ENCODE data around the gene SLC44A3.
"Not testable (repeated sequence)": the region's sequence is repeated elsewhere in the genome, so short reads cannot be mapped to it uniquely, and the experiment has no call there.

Gene SLC44A3

DNA sequence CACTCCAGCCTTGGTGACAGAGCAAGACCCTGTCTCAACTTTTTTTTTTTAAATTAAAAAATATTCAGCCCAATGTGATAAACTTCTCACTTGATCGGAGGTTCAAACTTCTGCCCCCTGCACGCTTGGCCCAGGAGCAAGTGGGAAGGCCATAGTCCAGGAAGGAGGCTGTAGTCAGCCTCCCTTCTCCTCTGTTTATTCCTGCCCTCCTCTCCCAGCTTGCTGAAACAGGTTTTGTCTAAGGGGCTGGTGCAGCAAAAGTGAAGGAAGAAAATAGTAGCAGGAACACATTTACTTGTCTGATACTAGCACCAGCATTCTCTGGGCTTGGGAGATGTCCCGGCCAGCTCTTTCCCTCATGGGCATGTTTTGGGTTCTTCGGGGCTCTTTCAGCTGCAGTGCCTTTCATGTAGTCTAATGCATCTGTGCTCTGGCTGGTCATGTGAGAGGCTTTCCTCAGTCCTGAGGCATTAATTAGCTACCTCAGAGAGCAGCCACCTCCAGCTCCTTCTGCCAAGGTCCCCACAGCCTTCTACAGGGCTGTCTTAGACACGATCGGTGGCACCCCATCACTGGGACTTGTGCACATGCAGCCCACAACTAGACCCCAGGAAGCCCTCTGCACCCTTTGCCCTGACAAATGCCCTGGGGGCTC is 12.9 kb downstream of the SLC44A3 start:
- DNase-seq (ENCODE audit: low read depth in 2 of 3, low spot score in 1 of 3), result no peak

DNA sequence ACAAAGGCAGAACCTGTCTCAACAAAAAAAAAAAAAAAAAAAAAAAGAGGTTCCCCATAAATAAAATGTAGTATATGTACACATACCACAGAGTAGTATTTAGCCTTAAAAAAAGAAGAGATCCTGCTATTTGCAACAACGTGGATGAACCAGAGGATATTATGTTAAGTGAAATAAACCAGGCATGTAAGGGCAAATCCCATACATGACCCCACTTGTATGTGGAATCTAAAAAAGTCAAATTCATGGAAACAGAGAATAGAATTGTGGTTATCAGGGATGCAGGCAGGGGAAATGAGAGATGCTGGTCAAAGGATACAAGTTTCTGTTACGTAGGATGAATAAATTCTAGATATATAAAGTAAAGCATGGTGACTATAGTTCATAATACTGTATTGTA is 16.7 kb downstream of the SLC44A3 start:
- DNase-seq (ENCODE audit: low read depth in 2 of 3, low spot score in 1 of 3), result no peak

DNA sequence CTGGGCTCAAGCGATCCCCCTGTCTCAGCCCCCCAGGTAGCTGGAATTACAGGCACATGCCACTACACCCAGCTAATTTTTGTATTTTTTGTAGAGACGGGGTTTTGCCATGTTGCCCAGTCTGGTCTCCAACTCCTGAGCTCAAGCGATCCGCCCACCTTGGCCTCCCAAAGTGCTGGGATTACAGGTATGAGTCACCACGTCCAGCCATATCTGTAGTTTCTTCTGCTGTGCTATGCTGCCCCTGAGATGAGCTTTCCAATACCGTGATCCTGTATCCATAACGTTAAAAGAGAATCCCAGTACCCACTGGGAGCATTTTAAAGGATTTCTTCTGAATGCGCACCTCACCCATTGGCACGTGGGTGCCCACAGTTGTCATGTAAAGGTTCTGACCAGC is 20.2 kb downstream of the SLC44A3 start:
- not testable (repeated sequence) for DNase-seq (ENCODE audit: low read depth in 2 of 3, low spot score in 1 of 3)

DNA sequence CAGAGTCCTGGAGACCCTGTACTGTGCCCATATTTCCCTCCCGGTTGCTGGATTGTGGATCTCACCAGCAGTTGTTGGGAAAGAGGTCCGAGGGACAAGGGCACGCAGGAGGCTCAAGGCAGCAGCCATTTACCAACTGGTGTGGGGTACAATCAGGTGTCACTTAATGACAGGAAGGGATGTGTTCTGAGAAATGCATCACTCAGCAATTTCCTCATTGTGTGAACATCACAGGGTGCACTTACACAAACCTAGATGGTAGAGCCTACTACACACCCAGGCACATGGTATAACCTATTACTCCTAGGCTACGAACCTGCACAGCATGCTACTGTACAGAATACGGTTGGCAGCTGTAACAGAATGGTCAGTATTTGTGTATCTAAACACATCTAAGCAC is 20.7 kb downstream of the SLC44A3 start:
- DNase-seq (ENCODE audit: low read depth in 2 of 3, low spot score in 1 of 3), result no peak

DNA sequence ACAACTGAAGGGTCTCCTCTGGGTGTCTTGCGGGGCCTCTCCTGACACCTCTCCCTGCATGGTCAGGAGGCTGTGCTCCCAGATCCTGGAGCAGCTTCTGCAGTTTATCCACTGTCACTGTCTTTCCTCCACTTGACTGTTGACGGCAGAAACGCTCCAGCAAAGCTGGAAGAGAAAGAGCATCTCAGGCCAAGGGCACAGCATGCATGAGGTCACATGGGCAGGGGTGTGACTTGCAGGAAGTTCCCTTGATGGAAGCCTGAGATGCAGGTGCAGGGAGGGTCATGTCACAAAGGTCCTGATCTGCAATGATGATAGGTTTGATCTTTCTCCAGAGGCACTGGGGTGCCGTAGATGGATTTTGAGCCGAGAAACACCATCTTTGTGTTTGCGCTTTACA is 23.3 kb downstream of the SLC44A3 start:
- no peak for DNase-seq (ENCODE audit: low read depth in 2 of 3, low spot score in 1 of 3)

DNA sequence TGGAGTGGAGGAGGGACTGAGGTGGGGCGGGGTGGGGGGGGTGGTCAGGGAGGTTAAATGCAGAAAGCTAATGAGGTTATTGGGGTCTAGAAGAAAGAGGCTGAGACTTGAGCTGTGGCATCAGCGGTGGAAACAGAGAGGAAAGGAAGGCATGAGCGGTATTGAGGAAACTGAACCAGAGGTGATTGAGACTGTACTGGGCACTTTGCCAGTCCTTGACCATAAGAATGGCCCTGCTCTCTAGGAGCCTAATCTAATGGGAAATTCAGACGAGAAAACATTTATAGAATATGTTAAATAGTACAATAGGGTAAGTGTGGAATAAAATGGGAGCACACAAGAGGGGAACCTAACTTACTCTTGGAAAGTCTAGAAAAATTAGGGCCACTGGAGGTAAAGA is 23.7 kb downstream of the SLC44A3 start:
- no peak for DNase-seq (ENCODE audit: low read depth in 2 of 3, low spot score in 1 of 3)

DNA sequence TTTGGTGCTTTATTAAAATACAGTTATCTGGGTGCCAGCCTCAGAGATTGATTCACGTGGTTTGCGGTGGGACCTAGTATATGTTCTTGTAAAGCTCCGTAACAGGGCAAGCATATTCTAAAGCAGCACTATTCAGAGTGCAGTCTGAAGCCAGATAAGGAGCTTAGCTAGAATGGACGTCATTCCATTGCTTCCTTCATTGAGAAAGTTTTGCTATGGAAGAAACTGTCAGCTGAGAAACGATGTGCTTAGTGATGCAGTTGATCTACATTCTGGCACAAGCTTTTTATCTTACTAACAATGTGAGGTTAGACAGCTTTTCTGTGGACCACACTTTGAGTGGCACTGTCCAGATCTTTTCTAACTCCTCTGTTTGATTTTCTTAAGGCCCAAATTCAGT is 26.2 kb downstream of the SLC44A3 start:
- no peak for DNase-seq (ENCODE audit: low read depth in 2 of 3, low spot score in 1 of 3)

DNA sequence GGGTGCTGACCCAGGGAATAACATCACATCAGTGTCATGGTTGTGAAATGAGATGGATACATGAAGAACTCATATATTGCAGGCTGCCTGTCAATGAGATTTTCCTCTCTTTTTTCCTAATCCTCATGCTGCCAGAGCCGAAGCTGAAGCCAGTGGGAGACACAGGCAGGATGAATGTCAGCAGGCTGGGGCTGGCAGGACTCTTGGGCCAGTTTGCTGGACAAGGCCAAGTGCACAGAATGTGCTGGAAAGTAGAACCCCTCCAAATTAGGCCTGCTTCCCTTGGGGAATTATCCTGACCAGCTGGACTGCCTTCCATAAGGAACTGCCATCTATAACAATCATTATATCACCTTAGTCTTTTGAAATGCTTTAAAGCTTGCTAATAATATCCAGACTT is 31.4 kb downstream of the SLC44A3 start:
- no peak for DNase-seq (ENCODE audit: low read depth in 2 of 3, low spot score in 1 of 3)

DNA sequence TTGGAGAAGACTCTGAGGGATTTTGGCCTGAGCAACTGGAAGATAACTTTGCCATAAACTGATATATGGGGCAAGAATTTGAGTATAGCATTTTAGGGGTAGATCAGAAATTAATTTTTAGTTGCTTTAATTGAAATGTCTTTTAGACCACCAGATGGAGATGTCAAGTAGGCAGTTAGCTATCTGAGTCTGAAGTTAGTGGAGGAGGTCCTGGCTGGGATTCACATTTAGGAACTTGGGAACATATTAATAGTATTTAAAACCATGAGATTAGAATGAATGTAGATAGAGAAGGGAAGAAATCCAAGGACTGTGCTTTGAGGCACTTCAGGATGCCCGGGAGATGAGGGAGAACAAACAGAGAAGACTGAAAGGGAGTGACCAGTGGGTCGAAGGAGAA is 32.6 kb downstream of the SLC44A3 start:
- DNase-seq (ENCODE audit: low read depth in 2 of 3, low spot score in 1 of 3), result no peak

DNA sequence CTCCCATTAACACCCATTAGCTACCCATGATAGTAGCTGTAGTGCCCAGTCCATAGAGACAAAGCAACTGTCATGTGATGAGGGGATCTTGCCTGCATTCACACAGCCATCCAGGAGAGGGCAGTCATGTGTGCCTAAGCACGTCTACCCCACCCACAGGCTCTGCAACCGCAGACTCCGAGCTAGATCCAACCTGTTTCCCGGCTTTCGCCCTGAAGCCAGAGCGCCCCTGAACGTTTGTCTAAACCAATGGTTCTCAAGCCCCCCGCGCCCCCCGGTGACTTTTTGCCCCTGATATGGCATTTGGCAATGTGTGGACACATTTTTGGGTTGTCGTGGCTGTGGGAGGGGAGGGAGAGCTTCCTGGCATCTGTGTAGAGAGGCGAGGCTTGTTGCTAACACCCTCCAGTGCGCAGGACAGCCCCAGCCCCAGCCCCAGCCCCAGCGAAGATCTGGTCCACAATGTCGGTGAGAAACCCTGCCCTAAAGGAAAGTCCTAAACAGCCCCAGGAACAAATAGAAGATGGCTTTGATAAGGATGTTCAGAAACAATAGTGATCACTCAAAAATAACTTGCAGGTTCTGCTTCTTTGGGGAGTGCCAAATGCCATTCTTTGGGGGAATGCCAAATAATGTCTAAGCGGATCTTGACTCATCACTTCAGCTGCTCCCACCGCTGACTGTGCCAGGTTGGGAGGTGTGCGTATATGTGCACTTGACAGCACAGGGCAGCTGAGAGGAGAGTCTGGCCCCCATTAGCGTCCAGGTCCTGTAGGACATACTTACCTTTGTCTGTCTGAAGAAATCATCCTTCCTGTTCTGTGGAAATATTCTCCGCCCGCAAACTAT is 34.5 kb downstream of the SLC44A3 start:
- DNase-seq (ENCODE audit: low read depth in 2 of 3, low spot score in 1 of 3), result peak; percentile 65 to 78 (median 72)

DNA sequence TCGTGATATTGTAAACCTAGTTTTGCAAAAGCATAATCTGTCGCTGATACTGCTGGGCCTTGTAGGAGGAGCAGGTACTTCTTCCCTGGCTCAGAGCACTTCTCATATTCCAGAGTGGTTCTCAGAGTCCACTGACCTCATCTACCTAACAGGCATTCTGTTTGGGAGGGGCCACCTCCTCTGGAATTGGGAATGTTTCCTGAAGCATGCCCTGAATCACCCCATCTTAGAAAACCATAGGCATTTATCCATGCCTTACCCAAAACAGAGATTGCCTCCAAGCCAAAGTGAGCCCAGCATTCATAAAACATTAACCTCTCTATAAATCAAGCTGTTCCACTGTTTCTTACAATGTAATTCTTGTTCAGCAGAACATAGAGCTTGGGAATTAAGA is 35.1 kb downstream of the SLC44A3 start:
- DNase-seq (ENCODE audit: low read depth in 2 of 3, low spot score in 1 of 3), result no peak

DNA sequence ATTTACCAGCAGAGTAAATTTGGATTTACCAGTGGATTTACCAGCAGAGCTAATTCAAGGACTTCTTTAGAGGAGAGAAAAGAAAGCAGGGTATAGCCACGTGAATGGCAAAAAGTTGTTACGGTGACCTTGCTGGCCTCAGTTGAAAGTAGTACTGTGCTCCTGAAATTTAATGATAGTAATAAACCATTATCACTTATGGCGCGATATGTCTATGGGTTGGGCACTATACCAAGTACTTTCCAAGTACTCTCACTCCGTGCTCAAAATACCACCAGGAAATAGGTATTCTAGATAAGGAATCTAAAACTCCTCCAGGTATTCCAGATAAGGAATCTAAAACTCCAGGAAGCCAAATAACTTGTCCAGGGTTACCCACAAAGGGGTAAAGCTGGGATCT is 35.8 kb downstream of the SLC44A3 start:
- no peak for DNase-seq (ENCODE audit: low read depth in 2 of 3, low spot score in 1 of 3)

DNA sequence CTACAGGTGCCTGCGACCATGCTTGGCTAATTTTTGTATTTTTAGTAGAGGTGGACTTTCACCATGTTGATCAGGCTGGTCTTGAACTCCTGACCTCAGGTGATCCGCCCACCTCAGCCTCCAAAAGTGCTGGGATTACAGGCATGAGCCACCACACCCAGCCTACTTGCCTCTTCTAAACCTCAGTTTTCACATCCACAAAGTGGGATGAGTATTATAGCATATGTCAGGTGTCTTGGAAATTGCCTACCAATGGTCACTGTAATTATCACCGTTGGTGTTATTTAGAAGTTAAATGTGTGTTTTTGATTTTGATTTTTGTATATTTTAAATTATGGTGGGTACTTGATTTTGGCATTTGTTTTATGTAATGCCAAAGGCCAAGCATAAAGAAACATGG is 36.7 kb downstream of the SLC44A3 start:
- DNase-seq (ENCODE audit: low read depth in 2 of 3, low spot score in 1 of 3), result no peak

DNA sequence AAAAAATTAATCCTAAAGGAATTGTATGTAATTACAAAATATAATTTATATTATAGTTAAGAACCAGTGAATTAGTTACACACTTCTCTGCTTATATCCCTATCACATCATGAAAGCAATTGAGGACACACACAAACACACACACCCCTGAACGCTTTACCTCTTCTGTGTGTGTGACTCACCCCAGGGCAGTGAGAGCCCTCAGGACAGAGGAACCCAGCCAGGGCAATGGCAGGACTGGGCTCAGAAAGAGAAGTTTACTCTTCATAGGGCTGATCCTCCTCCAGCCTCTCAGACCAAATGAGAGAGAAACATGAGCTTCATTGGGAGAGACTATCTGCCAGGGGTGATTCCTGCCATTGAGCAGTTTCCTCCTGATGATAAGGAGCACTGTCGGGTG is 38.1 kb downstream of the SLC44A3 start:
- no peak for DNase-seq (ENCODE audit: low read depth in 2 of 3, low spot score in 1 of 3)

DNA sequence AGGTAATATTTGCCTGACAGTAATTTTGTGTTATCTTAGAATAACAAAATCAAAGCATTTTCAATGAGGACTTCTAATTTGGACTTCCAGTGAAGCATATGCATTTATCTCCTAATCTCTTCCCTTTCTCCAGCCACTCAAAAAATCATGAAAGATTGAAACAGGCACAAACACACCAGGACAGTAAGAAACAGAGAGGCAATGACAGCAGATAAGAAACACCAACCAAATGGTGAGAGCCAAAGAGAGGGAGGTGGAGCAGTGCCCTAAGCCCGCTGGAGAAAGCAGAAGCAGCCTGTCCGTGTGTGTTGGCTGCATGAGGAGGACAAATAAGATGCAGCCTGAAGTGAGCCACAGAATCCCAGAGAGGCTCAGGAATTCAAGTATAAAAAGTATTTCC is 39.0 kb downstream of the SLC44A3 start:
- no peak for DNase-seq (ENCODE audit: low read depth in 2 of 3, low spot score in 1 of 3)

DNA sequence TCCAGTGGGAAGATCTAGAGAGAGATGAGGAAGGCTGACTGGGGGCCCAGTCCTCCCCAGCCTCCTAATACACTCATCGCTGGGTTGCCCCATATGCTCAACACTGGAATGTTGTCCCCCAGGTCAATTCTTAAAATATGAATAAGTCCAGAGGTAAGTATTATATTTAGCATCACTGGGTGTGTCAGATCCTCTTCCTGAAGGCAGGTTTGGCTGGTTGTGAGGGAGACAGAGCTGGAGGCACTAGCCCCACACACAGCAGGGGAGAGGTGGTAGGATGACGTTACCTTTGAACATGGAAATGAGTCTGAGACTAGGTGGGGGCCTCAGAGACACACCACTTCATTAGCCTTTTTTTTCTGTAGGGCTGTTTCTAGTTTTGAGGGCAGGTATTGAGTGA is 42.6 kb downstream of the SLC44A3 start:
- DNase-seq (ENCODE audit: low read depth in 2 of 3, low spot score in 1 of 3), result no peak

DNA sequence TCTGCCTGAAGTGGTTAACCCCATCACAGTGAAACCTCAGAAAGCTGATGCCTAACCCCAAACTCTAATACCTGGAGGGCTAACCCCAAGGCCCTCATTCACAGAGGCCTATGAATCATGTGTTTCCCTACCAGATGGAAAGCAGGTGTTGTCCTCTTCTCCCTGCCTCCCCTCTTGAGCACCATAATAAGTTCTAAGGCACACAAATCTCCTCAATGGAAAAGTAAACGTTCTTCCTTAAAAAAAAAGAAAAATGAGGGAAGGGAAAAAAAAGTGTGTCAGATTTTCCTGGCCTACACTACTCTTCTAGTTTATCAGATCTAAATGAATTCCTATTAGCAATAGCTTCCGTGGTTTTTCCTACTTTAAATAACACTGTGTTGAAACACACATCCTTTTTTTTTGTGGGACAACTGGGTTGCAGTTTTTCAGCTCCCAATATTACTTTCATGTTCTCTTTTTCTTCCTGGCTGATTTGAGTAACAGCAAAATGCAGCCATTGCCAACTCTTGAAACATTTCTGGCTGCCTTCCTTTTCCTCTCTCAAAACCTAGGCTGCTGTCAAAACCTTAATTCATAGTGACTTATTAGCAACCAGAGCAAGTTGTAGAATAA is 43.2 kb downstream of the SLC44A3 start:
- no peak for DNase-seq (ENCODE audit: low read depth in 2 of 3, low spot score in 1 of 3)

DNA sequence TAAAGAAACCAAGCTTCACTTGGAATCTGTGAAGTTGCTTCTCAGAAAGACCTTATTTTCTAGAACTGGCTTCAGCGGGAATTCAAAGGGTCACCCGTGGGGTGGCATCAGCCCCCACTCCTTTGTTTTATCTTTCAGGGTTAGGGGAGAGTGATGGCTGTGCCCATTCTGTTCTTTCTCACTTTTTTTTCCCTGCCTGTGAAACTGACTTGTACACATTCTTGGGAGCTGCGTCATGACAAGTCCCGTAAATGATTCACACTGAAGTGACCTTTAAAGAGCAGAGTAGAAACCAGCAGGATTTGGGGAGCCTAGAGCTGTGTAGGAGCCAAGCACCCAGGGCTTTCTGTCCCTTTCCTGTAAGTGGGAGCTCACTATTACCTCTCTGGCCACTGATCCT is 43.8 kb downstream of the SLC44A3 start:
- DNase-seq (ENCODE audit: low read depth in 2 of 3, low spot score in 1 of 3), result no peak

DNA sequence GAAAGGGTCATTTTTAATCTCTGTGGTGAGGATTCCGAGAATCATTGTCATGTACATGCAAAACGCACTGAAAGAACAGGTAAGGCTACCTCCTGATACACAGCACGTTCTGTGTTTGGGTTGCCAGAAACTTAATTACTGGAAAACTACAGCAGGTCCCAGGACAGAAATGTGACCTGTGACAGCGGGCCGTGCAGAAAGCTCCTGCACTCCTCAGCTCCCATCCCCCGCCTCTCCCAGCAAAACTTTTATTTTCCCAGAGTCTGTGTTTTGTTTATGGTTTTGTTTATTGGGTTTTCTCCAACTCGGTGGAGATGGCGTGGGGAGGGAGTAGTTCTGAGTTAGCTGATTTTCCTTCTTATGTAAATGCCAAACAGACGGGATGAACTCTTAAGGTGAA is 44.7 kb downstream of the SLC44A3 start:
- no peak for DNase-seq (ENCODE audit: low read depth in 2 of 3, low spot score in 1 of 3)

DNA sequence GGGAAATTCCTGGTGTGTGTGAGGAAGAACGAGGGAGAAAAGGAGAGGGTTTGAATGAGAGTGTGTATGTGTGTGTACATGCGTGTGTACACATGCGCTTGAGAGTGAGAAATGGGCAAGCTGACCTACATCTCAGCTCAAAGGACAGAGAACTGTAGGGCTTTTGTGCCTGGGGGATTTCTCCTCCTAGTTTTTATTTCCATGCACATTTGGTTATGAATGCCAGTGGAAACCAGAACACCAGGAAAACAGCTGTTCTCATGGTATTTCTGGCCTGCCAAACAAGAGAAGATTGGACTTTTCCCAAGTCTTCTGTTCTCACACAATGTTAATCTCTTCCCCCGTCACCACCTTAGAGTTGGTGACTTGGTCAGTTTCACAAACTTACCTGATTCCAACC is 45.2 kb downstream of the SLC44A3 start:
- no peak for DNase-seq (ENCODE audit: low read depth in 2 of 3, low spot score in 1 of 3)

DNA sequence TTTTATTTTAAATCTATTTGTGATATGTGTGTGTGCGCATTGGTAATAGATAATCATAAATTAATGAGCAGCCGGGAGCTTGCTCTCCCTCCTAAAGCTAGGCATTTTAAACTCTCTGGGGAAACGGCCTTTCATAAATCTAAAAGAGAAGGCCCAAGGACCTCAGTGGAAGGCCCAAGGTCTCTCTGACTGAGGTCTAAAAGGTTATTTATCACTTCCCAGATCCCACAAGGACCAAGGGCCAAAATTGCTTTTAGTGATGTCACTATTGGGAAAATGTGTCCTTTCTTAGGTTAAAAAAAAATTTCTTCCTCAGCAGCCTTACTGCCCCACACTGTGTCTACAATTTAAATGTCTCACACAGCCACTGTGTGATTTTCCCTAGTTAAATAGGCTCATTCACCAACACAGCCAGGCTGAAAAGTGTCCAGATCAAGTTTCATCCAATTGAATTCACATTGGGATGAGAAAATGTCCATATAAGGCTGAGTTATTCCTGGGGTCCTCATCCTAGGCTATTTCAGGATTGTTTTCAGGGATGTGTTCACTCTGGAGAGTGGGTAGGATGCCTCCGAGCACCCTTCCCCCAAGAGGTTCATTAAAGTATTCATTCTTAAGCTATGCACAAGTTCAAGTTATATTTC is 46.1 kb downstream of the SLC44A3 start:
- no peak for DNase-seq (ENCODE audit: low read depth in 2 of 3, low spot score in 1 of 3)

DNA sequence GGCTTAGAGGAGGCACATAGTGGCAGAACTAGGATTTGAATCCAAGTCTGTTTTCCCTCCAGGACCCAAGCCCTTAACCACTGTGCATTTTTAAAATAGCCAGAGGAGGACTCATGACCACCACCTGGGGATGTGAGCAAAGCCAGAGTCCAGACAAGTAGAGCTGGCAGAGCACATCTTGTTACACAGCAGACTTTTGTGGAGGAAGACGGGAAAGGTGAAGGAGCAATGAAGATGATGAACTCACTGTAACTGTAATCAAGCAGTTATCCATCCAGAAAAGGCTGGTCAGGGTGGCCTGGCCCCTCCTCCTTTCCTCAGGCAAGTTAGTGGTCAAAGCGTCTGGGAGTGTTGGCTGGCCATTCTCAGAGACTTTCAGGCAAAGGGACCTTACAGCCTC is 50.9 kb downstream of the SLC44A3 start:
- no peak for DNase-seq (ENCODE audit: low read depth in 2 of 3, low spot score in 1 of 3)

All from stimulated activated CD4-positive, alpha-beta T cell treated with anti-CD3 and anti-CD28 coated beads, Interleukin-12 subunit alpha, Interleukin-12 subunit beta, amount 100 ng/mL, for 48 hours (primary cell).